CD4-positive, alpha-beta T cell treated with Interleukin-17A for 4 hours (primary cell): ENCODE data around the gene SPATS1.

Source experiments
- DNase-seq: peaks from one replicate; pipeline ENCODE4 v3.0.0-alpha.2; 2020; ENCODE audit warnings: mixed read lengths

Gene SPATS1

GRCh38 chr6:44342489-44342888, at the start of gene SPATS1:
Gene SPATS1 (plus strand): TSS chr6:44342650. CDS start chr6:44343096, 446 bp downstream.
- DNase-seq, result no peak

DNA sequence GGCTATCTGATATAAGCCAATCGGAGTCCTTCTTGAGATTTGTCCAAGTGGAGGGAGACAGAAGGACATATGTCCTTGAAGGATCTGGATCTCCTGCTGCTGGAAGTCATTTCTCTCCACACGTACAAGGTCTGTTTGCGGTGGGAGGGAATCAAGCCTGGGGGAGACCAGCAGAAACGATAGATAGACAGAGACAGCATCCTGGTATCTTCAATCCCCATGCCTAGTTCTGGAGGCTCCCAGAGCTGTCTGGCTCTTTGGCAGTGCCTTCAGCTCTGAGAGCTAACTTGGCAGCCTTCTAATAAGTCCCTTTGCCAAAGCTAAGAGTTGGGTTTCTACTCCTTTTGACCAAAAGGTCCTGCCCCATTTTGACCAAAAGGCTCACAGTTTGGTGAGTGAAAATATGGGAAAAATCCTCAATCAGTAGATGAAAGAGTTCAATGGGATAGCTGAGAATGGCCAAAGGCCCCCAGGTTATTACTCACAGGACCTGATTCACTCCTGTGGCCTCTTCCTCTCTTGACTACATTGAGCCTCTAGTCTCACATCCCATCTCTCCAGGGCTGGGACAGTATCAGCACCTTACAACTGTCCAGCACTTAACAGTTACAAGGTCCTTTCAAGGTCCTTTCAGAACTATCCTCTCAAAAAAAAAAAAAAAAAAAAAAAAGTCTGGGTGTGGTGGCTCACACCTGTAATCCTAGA, 49.6 kb upstream of the SPATS1 start:
- DNase-seq, result no peak

- DNase-seq, result no peak
Observed at GRCh38 chr6:44294832-44295791, 47.3 kb upstream of the SPATS1 start.

DNA sequence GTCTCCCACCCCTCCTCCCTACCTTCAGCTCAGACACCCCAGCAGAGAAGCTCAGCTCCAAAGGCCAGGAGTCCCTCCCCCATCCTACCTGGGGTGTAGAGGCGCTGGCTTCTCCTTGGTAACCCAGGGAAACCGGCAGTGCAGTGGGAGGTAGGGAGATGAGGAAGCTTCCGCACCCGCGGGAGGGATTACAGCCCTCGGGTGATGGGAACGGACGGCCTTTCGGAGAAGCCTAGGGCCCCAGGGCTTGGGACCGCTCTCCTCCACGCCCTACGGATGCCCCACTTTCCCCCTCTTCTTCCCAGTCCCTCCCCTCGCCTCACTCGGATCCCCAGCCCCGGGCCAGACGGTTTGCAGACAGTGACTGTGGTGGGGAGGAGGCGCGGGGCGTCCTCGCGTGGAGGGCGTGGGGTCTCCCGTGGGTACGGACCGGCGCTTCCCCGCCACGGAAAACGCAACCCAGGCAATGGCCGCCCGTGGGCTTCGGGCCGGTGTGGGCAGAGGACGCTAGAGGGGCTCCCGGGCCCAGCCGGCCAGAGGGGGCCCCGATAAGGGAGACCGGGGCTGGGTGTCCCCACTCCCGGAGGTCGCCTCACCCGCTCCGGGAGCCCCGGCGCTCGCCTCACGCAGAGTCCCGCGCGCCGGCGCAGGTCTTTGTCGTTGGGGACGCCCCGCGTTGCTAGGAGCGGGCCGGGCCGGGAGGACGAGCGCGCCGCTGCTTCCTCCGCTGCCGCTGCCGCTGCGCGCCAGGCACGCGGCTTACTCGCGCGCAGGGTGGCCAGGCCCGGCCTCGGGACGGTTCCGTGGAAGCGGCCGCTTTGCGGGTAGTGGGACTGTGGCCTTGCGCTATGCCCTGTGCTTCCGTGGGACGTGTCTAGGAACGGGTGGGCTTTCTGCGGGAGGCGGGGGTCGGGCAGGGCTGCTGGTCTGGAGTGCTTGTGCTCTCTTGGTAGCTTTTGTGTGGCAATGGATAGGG, 45.1 kb upstream of the SPATS1 start:
- DNase-seq, result peak; percentile 57

- no peak for DNase-seq
Observed at GRCh38 chr6:44298055-44298803, 44.2 kb upstream of the SPATS1 start.

GRCh38 chr6:44298864-44299263, 43.6 kb upstream of the SPATS1 start:
- DNase-seq, result no peak

DNA sequence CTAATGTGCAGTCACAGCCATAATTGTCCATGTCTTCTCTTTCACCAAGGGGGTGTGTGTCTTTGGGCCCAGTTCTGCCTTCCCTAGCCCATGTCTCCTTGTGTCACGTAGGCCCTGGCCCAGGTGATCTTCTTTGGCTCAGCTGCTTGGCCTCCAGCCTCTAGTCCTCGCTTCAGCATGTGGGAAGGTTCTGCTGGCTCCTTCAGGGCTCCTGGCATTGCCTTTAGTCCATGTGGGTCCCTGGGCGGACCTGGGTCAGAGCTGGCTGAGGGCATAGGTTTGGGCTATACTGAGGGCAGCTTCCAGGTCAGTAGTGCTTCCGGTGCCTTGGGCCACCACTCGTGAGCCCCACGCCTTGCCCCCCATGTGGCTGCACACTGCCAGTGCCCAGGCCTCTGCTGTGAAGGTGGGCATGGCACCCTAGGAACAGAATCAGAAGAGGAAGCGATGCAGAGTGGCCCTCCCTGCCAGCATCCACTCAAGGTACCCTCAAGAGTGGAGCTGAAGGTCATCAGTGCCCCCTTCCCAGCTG, 42.1 kb upstream of the SPATS1 start:
- no peak for DNase-seq

DNA sequence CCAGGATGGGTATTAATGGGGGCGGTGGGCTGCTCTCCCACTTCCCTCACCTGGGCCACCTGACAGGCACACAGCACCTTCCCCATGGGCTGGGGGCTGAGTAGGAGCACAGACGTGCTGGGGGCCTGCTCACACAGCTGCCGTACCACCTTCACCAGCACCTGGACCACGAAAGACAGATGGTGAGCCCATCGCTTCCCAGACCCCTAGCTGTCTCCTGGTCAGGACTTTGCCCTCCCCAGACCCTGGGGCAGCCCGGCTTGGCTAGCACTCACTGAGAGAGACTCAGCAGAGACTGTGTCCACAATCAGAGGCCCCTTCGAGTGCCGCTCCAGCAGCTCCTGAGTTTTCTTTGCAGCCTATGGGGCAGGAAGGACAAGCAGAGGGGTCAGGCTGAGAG, 41.3 kb upstream of the SPATS1 start:
- DNase-seq, result no peak

- DNase-seq, result no peak
Observed at GRCh38 chr6:44301782-44302564, 40.5 kb upstream of the SPATS1 start.

- DNase-seq, result no peak
Observed at GRCh38 chr6:44302856-44303255, 39.6 kb upstream of the SPATS1 start.

DNA sequence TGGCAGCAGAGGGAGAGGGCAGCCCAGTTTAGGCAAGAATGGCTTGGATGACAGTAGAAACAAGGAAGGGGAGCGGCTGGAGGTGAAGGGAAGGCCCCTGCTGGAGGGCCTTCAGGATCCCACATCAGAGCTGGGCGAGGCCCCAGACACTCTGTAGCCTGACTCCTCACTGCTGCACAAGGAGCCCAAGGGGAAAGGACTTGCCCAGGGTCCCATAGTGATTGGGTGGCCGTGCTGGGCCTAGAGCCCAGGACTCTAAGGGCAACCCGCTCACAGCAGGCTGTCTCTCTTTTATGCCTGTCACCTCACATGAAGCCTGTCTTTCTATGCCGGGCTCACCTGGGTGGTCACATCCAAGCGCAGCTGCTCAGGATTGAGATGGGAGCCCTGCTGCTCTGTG, 38.6 kb upstream of the SPATS1 start:
- DNase-seq, result no peak

GRCh38 chr6:44304282-44305199, 37.9 kb upstream of the SPATS1 start:
- DNase-seq, result peak; percentile 60

DNA sequence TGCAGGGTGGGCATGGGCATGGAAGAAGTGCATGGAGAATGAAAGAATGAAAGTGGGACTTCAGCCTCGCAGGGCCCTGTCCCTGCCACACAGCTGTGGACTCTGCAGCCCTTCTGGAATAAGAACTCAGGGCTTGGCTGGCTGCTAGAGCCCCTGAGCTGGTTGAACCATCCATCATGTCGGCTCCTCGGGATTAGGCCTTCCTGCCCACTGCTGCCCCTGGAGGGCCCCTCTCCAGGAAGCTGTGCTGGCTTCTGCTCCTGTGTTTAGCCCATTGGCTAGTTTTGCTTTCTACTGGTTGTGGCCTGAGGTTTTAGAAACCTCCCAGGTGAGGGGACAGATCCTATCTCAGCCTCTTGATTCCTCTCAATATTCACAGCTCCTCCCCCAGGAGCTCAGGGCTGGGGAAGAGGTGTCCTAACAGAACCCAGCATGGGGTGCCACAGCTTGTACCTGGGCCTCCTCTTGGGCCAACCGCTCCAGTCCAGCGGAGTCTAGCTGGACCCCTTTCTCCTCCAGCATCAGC, 37.2 kb upstream of the SPATS1 start:
- no peak for DNase-seq

- no peak for DNase-seq
Observed at GRCh38 chr6:44306710-44307109, 35.7 kb upstream of the SPATS1 start.

DNA sequence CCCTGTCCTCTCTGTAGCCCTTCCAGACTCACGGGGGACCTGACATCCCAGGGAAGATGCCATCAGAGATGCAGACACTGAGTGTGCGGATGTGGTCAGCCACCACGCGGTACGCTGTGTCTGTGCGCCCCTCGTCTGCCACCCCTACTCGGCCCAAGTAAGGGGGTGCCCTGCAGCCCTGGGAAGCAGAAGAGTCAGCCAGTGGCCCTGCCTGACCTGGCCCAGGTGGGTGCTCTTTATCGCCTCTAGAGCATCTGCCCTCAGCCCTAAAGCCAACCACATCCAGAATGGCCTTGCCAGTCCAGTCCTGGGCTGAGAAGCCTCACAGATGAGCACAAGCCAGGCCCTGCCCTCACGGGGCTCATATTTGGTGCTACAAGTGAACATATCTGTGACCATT, 35.2 kb upstream of the SPATS1 start:
- no peak for DNase-seq

DNA sequence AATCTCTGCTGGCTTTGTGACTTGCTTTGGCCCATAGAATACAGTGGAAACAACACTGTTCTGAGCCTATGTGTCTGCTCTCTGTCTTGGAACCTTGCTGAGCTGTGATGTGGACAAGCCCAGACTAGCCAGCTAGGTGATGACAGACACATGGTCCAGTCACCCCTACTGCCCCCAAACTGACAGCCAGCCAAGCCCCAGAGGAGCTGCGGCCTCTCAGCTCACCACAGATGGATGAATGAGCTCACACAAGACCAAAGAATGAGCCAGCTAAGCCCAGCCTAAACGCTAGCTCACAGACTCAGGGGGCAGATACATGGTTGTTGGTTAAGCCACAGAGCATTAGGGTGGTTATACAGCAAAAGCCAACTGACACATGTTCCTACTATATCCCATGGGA, 33.4 kb upstream of the SPATS1 start:
- DNase-seq, result no peak

- DNase-seq, result no peak
Observed at GRCh38 chr6:44309631-44310030, 32.8 kb upstream of the SPATS1 start.

DNA sequence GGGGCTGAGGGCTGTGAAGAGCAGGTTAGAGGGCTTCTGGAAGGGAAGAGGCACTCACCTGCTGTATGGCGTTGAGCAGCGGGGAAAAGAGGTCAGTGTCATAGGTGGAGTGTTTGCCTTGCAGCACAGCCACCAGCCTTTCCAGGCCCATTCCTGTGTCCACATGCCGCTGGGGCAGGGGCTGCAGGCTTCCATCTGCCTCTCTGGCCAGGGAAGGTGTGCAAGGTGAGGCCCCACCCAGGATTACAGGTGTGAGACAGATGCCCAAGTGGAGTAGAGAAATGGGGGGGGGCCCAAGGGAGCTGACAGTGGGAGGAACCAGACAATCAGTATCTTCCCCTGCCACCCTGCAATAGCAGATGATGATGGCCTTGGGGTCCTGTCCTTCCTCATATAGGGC, 32.2 kb upstream of the SPATS1 start:
- DNase-seq, result no peak

DNA sequence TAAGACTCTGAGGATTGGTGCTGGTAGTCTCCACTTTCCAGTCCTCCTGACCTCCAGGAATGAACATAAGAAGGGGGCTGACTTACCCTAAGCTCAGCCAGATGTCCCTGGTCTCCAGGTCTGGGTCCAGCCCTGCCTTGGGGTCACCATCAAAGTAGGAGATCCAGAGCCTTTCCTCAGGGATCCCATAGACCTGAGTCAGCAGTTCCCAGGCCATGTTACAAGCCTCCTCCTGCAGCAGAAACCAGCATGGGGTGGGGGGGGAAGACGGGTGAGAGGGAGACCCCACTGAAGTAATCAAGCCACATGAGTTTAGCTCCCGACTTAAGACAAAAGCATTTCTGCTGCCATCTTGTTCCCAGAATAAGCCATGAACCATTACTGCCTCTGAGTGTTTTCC, 31.1 kb upstream of the SPATS1 start:
- no peak for DNase-seq

GRCh38 chr6:44311767-44312166, 30.7 kb upstream of the SPATS1 start:
- DNase-seq, result no peak
